SK-N-SH (cell line): ENCODE data around the gene KCTD19. TPM values are rescaled to one million over a fixed set of nuclear protein-coding genes. Genes with fewer than 3 reads are reported as not detected.
A peak's percentile ranks its signal among the peaks of the same experiment; 100 is the strongest.

Experiments used
- CTCF ChIA-PET: fragments of 300-600, 350-600 bp; formaldehyde crosslinking; extraction: SDS; loops from one replicate; lab custom pipeline; 2021; lab: Yijun Ruan, JAX
- POLR2A ChIA-PET: fragments of 350-600 bp; sonication (Branson Sonifier 250); formaldehyde crosslinking; extraction: SDS; loops from one replicate; lab custom pipeline; 2020; ENCODE audit warnings: antibody characterized with exemption, inconsistent platforms; lab: Yijun Ruan, JAX
- DNase-seq: peaks from one replicate; pipeline ENCODE4 v3.0.0; 2012
- H2AFZ ChIP-seq: fragments of 200-600 bp; sonication (generic); 2 replicates; pipeline ENCODE4 v1.8.1; 2016; ENCODE audit warnings: antibody characterized with exemption, mild to moderate bottlenecking, low read depth
- H3F3A ChIP-seq: fragments of 200-600 bp; sonication (generic); replicated peaks from 2 replicates; pipeline ENCODE3; 2016; ENCODE audit warnings: antibody characterized with exemption, mild to moderate bottlenecking; ENCODE audit not compliant: insufficient read depth
- H3K27ac ChIP-seq, 2 experiments: fragments of 200-500 bp in 1 of 2; fragments of 200-600 bp in 1 of 2; sonication (Bioruptor generic) in 1 of 2; sonication (generic), shearing (Covaris generic) in 1 of 2; 2 replicates each; pipeline versions ENCODE4 v1.5.1 to v1.6.1; 2014 to 2016; ENCODE audit warnings: low read depth in 2 of 2, inconsistent platforms in 1 of 2, low read length in 1 of 2, mild to moderate bottlenecking in 1 of 2, mixed read lengths in 1 of 2
- H3K27me3 ChIP-seq: fragments of 200-600 bp; sonication (generic), shearing (Covaris generic); 2 replicates; pipeline ENCODE4 v1.6.1; 2016; ENCODE audit warnings: mixed run types; ENCODE audit not compliant: insufficient read depth
- H3K36me3 ChIP-seq, 2 experiments: fragments of 200-500 bp in 1 of 2; fragments of 200-600 bp in 1 of 2; sonication (Bioruptor generic) in 1 of 2; sonication (generic) in 1 of 2; replicated peaks in 1 of 2; 2 replicates each; pipeline versions ENCODE3 to v1.5.1; 2014 to 2016; ENCODE audit warnings: low read length in 1 of 2, mild to moderate bottlenecking in 1 of 2; ENCODE audit not compliant: insufficient read depth in 2 of 2, control insufficient read depth in 1 of 2
- H3K4me1 ChIP-seq, 2 experiments: fragments of 200-500 bp in 1 of 2; fragments of 200-600 bp in 1 of 2; sonication (Bioruptor generic) in 1 of 2; sonication (generic), shearing (Covaris generic) in 1 of 2; 2 replicates each; pipeline versions ENCODE4 v1.5.1 to v1.6.1; 2014 to 2016; ENCODE audit warnings: low read depth in 1 of 2, low read length in 1 of 2, mixed run types in 1 of 2; ENCODE audit not compliant: insufficient read depth in 2 of 2, control insufficient read depth in 1 of 2
- H3K4me2 ChIP-seq: fragments of 200-600 bp; sonication (generic), shearing (Covaris generic); 2 replicates; pipeline ENCODE4 v1.6.1; 2017; ENCODE audit warnings: mixed run types
- H3K4me3 ChIP-seq, 2 experiments: fragments of 200-500 bp in 1 of 2; fragments of 200-600 bp in 1 of 2; sonication (Bioruptor generic) in 1 of 2; sonication (generic), shearing (Covaris generic) in 1 of 2; 2 replicates each; pipeline versions ENCODE4 v1.5.1 to v1.8.1; 2014 to 2016; ENCODE audit warnings: low read depth in 2 of 2, inconsistent platforms in 1 of 2, low read length in 1 of 2, mild to moderate bottlenecking in 1 of 2, mixed read lengths in 1 of 2, moderate library complexity in 1 of 2
- H3K79me2 ChIP-seq: fragments of 200-600 bp; sonication (generic); 2 replicates; pipeline ENCODE4 v1.8.1; 2017; ENCODE audit warnings: mild to moderate bottlenecking; ENCODE audit not compliant: insufficient read depth
- H3K9ac ChIP-seq: fragments of 200-600 bp; sonication (generic); 2 replicates; pipeline ENCODE4 v1.6.1; 2017; ENCODE audit warnings: mixed run types
- H3K9me2 ChIP-seq: fragments of 200-600 bp; sonication (generic); 2 replicates; pipeline ENCODE4 v1.6.1; 2017; ENCODE audit warnings: mixed run types
- H3K9me3 ChIP-seq: fragments of 200-600 bp; sonication (generic); 2 replicates; pipeline ENCODE4 v1.6.1; 2017; ENCODE audit warnings: mixed run types, mild to moderate bottlenecking, moderate library complexity
- H4K20me1 ChIP-seq: fragments of 200-600 bp; sonication (generic); 2 replicates; pipeline ENCODE4 v1.6.1; 2017; ENCODE audit warnings: mild to moderate bottlenecking, mixed run types; ENCODE audit not compliant: insufficient read depth
- ELF1 ChIP-seq: IDR thresholded peaks from 2 replicates; pipeline ENCODE4 v1.4.0; 2012
- FOXJ3 ChIP-seq: sonication (generic); formaldehyde crosslinking; IDR thresholded peaks from 2 replicates; pipeline ENCODE4 v1.5.1; 2020; ENCODE audit warnings: mild to moderate bottlenecking, missing genetic modification reagents
- MAX ChIP-seq: IDR thresholded peaks from 2 replicates; pipeline ENCODE4 v1.4.0; 2012; ENCODE audit warnings: low read depth
- MXI1 ChIP-seq: IDR thresholded peaks from 2 replicates; pipeline ENCODE4 v1.6.1; 2012; ENCODE audit warnings: mild to moderate bottlenecking, low read depth, low read length, improper control_type of control experiment
- NFIC ChIP-seq: IDR thresholded peaks from 2 replicates; pipeline ENCODE4 v1.4.0; 2012; ENCODE audit warnings: borderline replicate concordance
- REST ChIP-seq: IDR thresholded peaks from 2 replicates; pipeline ENCODE4 v1.6.1; 2012; ENCODE audit warnings: mild to moderate bottlenecking, low read depth, low read length, moderate library complexity
- SMC3 ChIP-seq: IDR thresholded peaks from 2 replicates; pipeline ENCODE4 v1.6.1; 2012; ENCODE audit warnings: low read depth, low read length, improper control_type of control experiment
- TAF1 ChIP-seq: IDR thresholded peaks from 2 replicates; pipeline ENCODE4 v1.6.1; 2012; ENCODE audit warnings: low read depth, mild to moderate bottlenecking, low read length, moderate library complexity, borderline replicate concordance
- TCF12 ChIP-seq: IDR thresholded peaks from 2 replicates; pipeline ENCODE4 v1.4.0; 2012
- USF1 ChIP-seq: IDR thresholded peaks from 2 replicates; pipeline ENCODE4 v1.4.0; 2012; ENCODE audit warnings: low read depth, borderline replicate concordance
- YY1 ChIP-seq: IDR thresholded peaks from 2 replicates; pipeline ENCODE4 v1.4.0; 2012; ENCODE audit warnings: low read depth, mild to moderate bottlenecking
- whole genome bisulfite sequencing: methylation state at CpG from one replicate; pipeline ENCODE4 v1.1.6; 2017; ENCODE audit warnings: low lambda C conversion rate; 5-methylcytosine and 5-hydroxymethylcytosine counted together
- polyA plus RNA-seq, 3 experiments: library from polyadenylated mRNA; depleted of rRNA; stranded (reverse); fragments of >200 nt; gene quantifications; 2 replicates each; pipeline ENCODE4 v1.2.3, GENCODE V29; 2012
- TF ChIP-seq, protein P1 (sequence below): fragments of 150-350 bp; IDR thresholded peaks from 2 replicates; pipeline ENCODE4 v1.6.1; 2016; ENCODE audit warnings: mild to moderate bottlenecking, low read depth, low read length

Gene KCTD19
- polyA plus RNA-seq, 1 of the 3 experiments (the other 2 are of a cell fraction), result 1.8 TPM

DNA sequence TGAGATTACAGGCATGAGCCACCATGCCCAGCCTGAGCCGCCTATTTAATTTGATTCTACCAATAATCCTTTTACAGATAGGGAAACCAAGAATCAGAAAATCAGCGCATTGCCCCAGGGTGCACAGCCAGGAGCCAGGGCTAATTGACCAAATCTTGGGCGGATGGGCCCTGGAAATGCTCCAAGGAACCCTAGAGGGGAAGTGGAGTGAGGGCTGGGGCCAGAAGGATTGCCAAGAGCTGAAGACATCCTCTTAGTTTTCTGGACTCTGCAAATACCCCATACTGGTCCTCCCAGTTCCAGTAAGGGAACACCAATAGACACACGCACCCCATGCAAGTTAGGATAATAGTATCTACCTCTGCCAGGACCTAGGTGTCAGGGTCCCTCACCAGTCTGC lies 83.1 kb downstream of the KCTD19 start (continued):
- no peak for TF ChIP-seq REST
- TF ChIP-seq, protein P1, sequence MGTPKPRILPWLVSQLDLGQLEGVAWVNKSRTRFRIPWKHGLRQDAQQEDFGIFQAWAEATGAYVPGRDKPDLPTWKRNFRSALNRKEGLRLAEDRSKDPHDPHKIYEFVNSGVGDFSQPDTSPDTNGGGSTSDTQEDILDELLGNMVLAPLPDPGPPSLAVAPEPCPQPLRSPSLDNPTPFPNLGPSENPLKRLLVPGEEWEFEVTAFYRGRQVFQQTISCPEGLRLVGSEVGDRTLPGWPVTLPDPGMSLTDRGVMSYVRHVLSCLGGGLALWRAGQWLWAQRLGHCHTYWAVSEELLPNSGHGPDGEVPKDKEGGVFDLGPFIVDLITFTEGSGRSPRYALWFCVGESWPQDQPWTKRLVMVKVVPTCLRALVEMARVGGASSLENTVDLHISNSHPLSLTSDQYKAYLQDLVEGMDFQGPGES, result no peak
- TF ChIP-seq TAF1, result no peak
- TF ChIP-seq USF1, result no peak
- TF ChIP-seq NFIC, result no peak
- TF ChIP-seq TCF12, result no peak
- no peak for TF ChIP-seq FOXJ3 (CRISPR knock-in tag)
- no peak for TF ChIP-seq MXI1
- no peak for TF ChIP-seq ELF1
- no peak for TF ChIP-seq SMC3
- TF ChIP-seq, all 33 proteins: peak for 0

DNA sequence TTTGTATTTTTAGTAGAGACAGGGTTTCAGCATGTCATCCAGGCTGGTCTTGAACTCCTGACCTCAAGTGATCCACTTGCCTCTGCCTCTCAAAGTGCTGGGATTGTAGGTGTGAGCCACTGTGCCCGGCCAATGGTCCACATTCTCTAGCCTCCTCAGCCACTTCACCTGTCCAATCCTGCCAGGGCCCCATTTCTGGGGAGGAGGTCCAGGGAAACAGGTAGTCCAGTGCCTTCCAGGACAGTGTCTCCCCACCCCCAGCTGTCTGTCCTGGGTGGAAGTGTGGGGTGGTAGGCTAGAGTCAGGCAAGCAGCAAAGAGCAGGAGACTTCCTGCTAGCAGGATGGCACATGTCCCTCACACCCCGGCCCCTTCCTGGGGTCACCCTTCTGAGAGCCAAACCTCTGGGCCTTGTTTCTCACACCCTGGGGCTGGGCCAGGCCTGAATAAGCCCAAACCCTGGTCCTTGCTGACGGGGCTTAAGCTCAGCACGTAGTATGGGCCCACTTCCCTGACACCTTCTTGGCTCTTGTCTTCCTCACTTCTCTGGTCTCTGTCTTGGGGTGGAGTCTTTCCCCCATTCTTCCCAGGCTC lies 84.3 kb downstream of the KCTD19 start:
- CTCF ChIA-PET, result no interaction called here
- Histone ChIP-seq H4K20me1 (no peaks in the 10 kb centered on the region), H3K27ac (peak overlapping the region in 1 of 2 experiments; percentile 96; a peak in 2 of 4 replicates), H3K9me2 (no peaks in the 10 kb centered on the region), H3K9me3 (no peaks in the 10 kb centered on the region), H3F3A (peaks cover 53% of the 10 kb centered on the region), H3K9ac (peak overlapping the region; percentile 67), H3K4me3 (no peak overlapping the region), H2AFZ (no peak overlapping the region), H3K4me1 (peaks cover 33 to 54% of the 10 kb centered on the region in 2 experiments; a peak in 3 of 4 replicates), H3K79me2 (peaks cover 73% of the 10 kb centered on the region), H3K4me2 (peak overlapping the region; percentile 59), H3K36me3 (peaks cover 19 to 23% of the 10 kb centered on the region in 2 experiments), H3K27me3 (no peaks in the 10 kb centered on the region)
- no peak for DNase-seq
- WGBS, result 89% methylated on average over 3 of the region's 4 CpGs
- POLR2A ChIA-PET, result no interaction called here
- TF ChIP-seq MAX (no peak), USF1 (no peak), YY1 (no peak)
